ENCODE data around the gene MYO1E. TPM values are rescaled to one million over a fixed set of nuclear protein-coding genes. Genes with fewer than 3 reads are reported as not detected.

Gene MYO1E
- total RNA-seq, 2 experiments from 2014 or later = 1.5 to 26.5 TPM

- Histone ChIP-seq H3K4me3 (ENCODE audit: low read depth, low read length, poor library complexity, severe bottlenecking) (no peak overlapping the region), H4K20me1 (ENCODE audit: insufficient read depth, low read length) (no peaks in the 10 kb centered on the region), H3K4me2 (ENCODE audit: low read length) (no peak overlapping the region), H3K27ac (ENCODE audit: low read depth, low read length, poor library complexity, severe bottlenecking) (no peak overlapping the region), H3K9me2 (ENCODE audit: insufficient read depth, low read length) (no peaks in the 10 kb centered on the region), H2AFZ (ENCODE audit: low read length) (no peak overlapping the region), H3K79me2 (ENCODE audit: insufficient read depth, low read depth, low read length) (no peaks in the 10 kb centered on the region), H3K9me3 (ENCODE audit: low read length) (no peaks in the 10 kb centered on the region), H3K36me3 (ENCODE audit: insufficient read depth, low read length) (no peaks in the 10 kb centered on the region), H3K4me1 (ENCODE audit: insufficient read depth, low read length, poor library complexity, severe bottlenecking) (no peaks in the 10 kb centered on the region)
- intact Hi-C loops (cut with micrococcal nuclease; ENCODE audit: unreplicated experiment) = no loop called here
- DNase-seq (ENCODE audit: low spot score) = no peak
- ChIA-PET CTCF (ENCODE audit: unreplicated experiment) (no interaction called here), POLR2A (interaction anchor here (0.8 kb wide), 1 partner anchor 10 kb away, joined by 3 read pairs; no protein-coding TSS in a partner anchor)
- TF ChIP-seq CTCF (conservative IDR thresholded peaks at IDR 0.05; ENCODE audit: low read length) = no peak
- TF ChIP-seq EZH2phosphoT487 (IDR thresholded peaks at IDR 0.05; ENCODE audit: borderline replicate concordance, low read depth, low read length) = no peak
- no TSS peak for BruUV-seq (replicated peaks)
Observed at GRCh38 chr15:59283717-59284391, 88.8 kb downstream of the MYO1E start.

GRCh38 chr15:59282515-59283337 lies 89.9 kb downstream of the MYO1E start:
- H3K27ac ChIP-seq (ENCODE audit: low read depth, low read length, poor library complexity, severe bottlenecking) = no peak overlapping the region
- no peaks in the 10 kb centered on the region for H3K36me3 ChIP-seq (ENCODE audit: insufficient read depth, low read length)
- no peak for DNase-seq (ENCODE audit: low spot score)
- no peaks in the 10 kb centered on the region for H3K79me2 ChIP-seq (ENCODE audit: insufficient read depth, low read depth, low read length)
- no peak for TF ChIP-seq EZH2phosphoT487 (IDR thresholded peaks at IDR 0.05; ENCODE audit: borderline replicate concordance, low read depth, low read length)
- TF ChIP-seq CTCF (conservative IDR thresholded peaks at IDR 0.05; ENCODE audit: low read length) = no peak
- no peak overlapping the region for H3K4me3 ChIP-seq (ENCODE audit: low read depth, low read length, poor library complexity, severe bottlenecking)
- no peaks in the 10 kb centered on the region for H3K9me2 ChIP-seq (ENCODE audit: insufficient read depth, low read length)
- H3K9me3 ChIP-seq (ENCODE audit: low read length) = no peaks in the 10 kb centered on the region
- H2AFZ ChIP-seq (ENCODE audit: low read length) = no peak overlapping the region
- no peak overlapping the region for H3K4me2 ChIP-seq (ENCODE audit: low read length)
- ChIA-PET POLR2A (no interaction called here), CTCF (ENCODE audit: unreplicated experiment) (no interaction called here)
- intact Hi-C loops (cut with micrococcal nuclease; ENCODE audit: unreplicated experiment) = no loop called here
- BruUV-seq (replicated peaks) = no TSS peak
- H4K20me1 ChIP-seq (ENCODE audit: insufficient read depth, low read length) = no peaks in the 10 kb centered on the region
- no peaks in the 10 kb centered on the region for H3K4me1 ChIP-seq (ENCODE audit: insufficient read depth, low read length, poor library complexity, severe bottlenecking)

- Histone ChIP-seq H3K79me2 (ENCODE audit: insufficient read depth, low read depth, low read length) (no peaks in the 10 kb centered on the region), H3K9me2 (ENCODE audit: insufficient read depth, low read length) (no peaks in the 10 kb centered on the region), H3K36me3 (ENCODE audit: insufficient read depth, low read length) (no peaks in the 10 kb centered on the region), H3K27ac (ENCODE audit: low read depth, low read length, poor library complexity, severe bottlenecking) (no peak overlapping the region), H4K20me1 (ENCODE audit: insufficient read depth, low read length) (no peaks in the 10 kb centered on the region), H3K9me3 (ENCODE audit: low read length) (no peaks in the 10 kb centered on the region), H2AFZ (ENCODE audit: low read length) (no peak overlapping the region), H3K4me1 (ENCODE audit: insufficient read depth, low read length, poor library complexity, severe bottlenecking) (no peaks in the 10 kb centered on the region), H3K4me2 (ENCODE audit: low read length) (no peak overlapping the region), H3K4me3 (ENCODE audit: low read depth, low read length, poor library complexity, severe bottlenecking) (no peak overlapping the region)
- POLR2A ChIA-PET = interaction anchor here (0.6 to 1.0 kb wide), 2 partner anchors 9 to 157 kb away, joined by 3 to 5 read pairs; no protein-coding TSS in a partner anchor
- CTCF ChIA-PET (ENCODE audit: unreplicated experiment) = no interaction called here
- DNase-seq (ENCODE audit: low spot score) = no peak
- BruUV-seq (replicated peaks) = no TSS peak
- intact Hi-C loops (cut with micrococcal nuclease; ENCODE audit: unreplicated experiment) = no loop called here
- TF ChIP-seq EZH2phosphoT487 (IDR thresholded peaks at IDR 0.05; ENCODE audit: borderline replicate concordance, low read depth, low read length) (no peak), CTCF (conservative IDR thresholded peaks at IDR 0.05; ENCODE audit: low read length) (no peak)
Observed at GRCh38 chr15:59281699-59282098, 91.0 kb downstream of the MYO1E start.

All from OCI-LY7 (cell line).